ENCODE measurements around the gene NEMP1.
"Not testable (repeated sequence)": the region's sequence is repeated elsewhere in the genome, so short reads cannot be mapped to it uniquely, and the experiment has no call there.

Gene NEMP1

GRCh38 chr12:57055824-57056223 lies 22.8 kb downstream of the NEMP1 start:
- no peak for DNase-seq (ENCODE audit: extremely low read depth, insufficient read length)
- TF ChIP-seq CTCF (IDR thresholded peaks at IDR 0.05; ENCODE audit: insufficient read depth, low read length, poor library complexity, severe bottlenecking) = no peak
- no peak overlapping the region for H3K4me3 ChIP-seq (replicated peaks; ENCODE audit: low read depth, low read length)
- H3K27me3 ChIP-seq (replicated peaks; ENCODE audit: control insufficient read depth, insufficient read depth, low read length) = no peaks in the 10 kb centered on the region
- H3K36me3 ChIP-seq (ENCODE audit: control insufficient read depth, insufficient read depth, low read length) = peaks cover 16% of the 10 kb centered on the region

GRCh38 chr12:57053901-57054300 lies 24.7 kb downstream of the NEMP1 start:
- not testable (repeated sequence) for H3K4me3 ChIP-seq (replicated peaks; ENCODE audit: low read depth, low read length); DNase-seq (ENCODE audit: extremely low read depth, insufficient read length); H3K27me3 ChIP-seq (replicated peaks; ENCODE audit: control insufficient read depth, insufficient read depth, low read length); H3K36me3 ChIP-seq (ENCODE audit: control insufficient read depth, insufficient read depth, low read length)

- H3K36me3 ChIP-seq (ENCODE audit: control insufficient read depth, insufficient read depth, low read length); DNase-seq (ENCODE audit: extremely low read depth, insufficient read length); H3K27me3 ChIP-seq (replicated peaks; ENCODE audit: control insufficient read depth, insufficient read depth, low read length); H3K4me3 ChIP-seq (replicated peaks; ENCODE audit: low read depth, low read length): not testable (repeated sequence)
These were observed 25.4 kb downstream of the NEMP1 start for GRCh38 chr12:57053146-57053545.

- H3K27me3 ChIP-seq (replicated peaks; ENCODE audit: control insufficient read depth, insufficient read depth, low read length) = no peaks in the 10 kb centered on the region
- DNase-seq (ENCODE audit: extremely low read depth, insufficient read length) = no peak
These were observed 27.6 kb downstream of the NEMP1 start for GRCh38 chr12:57051011-57051410.

GRCh38 chr12:57049890-57050289 lies 28.7 kb downstream of the NEMP1 start, which contains the start of gene MYO1A:
Gene MYO1A, minus strand, starts transcription at chr12:57050129. Its CDS starts 1,806 bp downstream, at chr12:57048323.
- no peak within 1 kb of the TSS for H3K4me3 ChIP-seq (replicated peaks; ENCODE audit: low read depth, low read length)
- H3K36me3 ChIP-seq (ENCODE audit: control insufficient read depth, insufficient read depth, low read length) = no peaks in the 10 kb centered on the region
- no peaks in the 10 kb centered on the region for H3K27me3 ChIP-seq (replicated peaks; ENCODE audit: control insufficient read depth, insufficient read depth, low read length)
- no peak for DNase-seq (ENCODE audit: extremely low read depth, insufficient read length)
- no peak for TF ChIP-seq CTCF (IDR thresholded peaks at IDR 0.05; ENCODE audit: insufficient read depth, low read length, poor library complexity, severe bottlenecking)

More at GRCh38 chr12:57051011-57051410, 27.6 kb downstream of the NEMP1 start:
- TF ChIP-seq CTCF (IDR thresholded peaks at IDR 0.05; ENCODE audit: insufficient read depth, low read length, poor library complexity, severe bottlenecking) = no peak
- Histone ChIP-seq H3K36me3 (ENCODE audit: control insufficient read depth, insufficient read depth, low read length) (no peaks in the 10 kb centered on the region), H3K4me3 (replicated peaks; ENCODE audit: low read depth, low read length) (no peak overlapping the region)

- no peaks in the 10 kb centered on the region for H3K27me3 ChIP-seq (replicated peaks; ENCODE audit: control insufficient read depth, insufficient read depth, low read length)
- TF ChIP-seq CTCF (IDR thresholded peaks at IDR 0.05; ENCODE audit: insufficient read depth, low read length, poor library complexity, severe bottlenecking) = no peak
These were observed 29.5 kb downstream of the NEMP1 start for GRCh38 chr12:57049119-57049446.

GRCh38 chr12:57048423-57049118 lies 30.0 kb downstream of the NEMP1 start:
- TF ChIP-seq CTCF (IDR thresholded peaks at IDR 0.05; ENCODE audit: insufficient read depth, low read length, poor library complexity, severe bottlenecking) = no peak
- H3K4me3 ChIP-seq (replicated peaks; ENCODE audit: low read depth, low read length) = no peak overlapping the region
- no peaks in the 10 kb centered on the region for H3K36me3 ChIP-seq (ENCODE audit: control insufficient read depth, insufficient read depth, low read length)
- no peak for DNase-seq (ENCODE audit: extremely low read depth, insufficient read length)
- no peaks in the 10 kb centered on the region for H3K27me3 ChIP-seq (replicated peaks; ENCODE audit: control insufficient read depth, insufficient read depth, low read length)

More at GRCh38 chr12:57049119-57049446, 29.5 kb downstream of the NEMP1 start:
- DNase-seq (ENCODE audit: extremely low read depth, insufficient read length) = no peak
- Histone ChIP-seq H3K36me3 (ENCODE audit: control insufficient read depth, insufficient read depth, low read length) (no peaks in the 10 kb centered on the region), H3K4me3 (replicated peaks; ENCODE audit: low read depth, low read length) (no peak overlapping the region)
